Measurements from ENCODE around the gene SLC5A10.

GRCh38 chr17:19001907-19002590, 50.1 kb downstream of the SLC5A10 start:
- TF ChIP-seq, protein P1, sequence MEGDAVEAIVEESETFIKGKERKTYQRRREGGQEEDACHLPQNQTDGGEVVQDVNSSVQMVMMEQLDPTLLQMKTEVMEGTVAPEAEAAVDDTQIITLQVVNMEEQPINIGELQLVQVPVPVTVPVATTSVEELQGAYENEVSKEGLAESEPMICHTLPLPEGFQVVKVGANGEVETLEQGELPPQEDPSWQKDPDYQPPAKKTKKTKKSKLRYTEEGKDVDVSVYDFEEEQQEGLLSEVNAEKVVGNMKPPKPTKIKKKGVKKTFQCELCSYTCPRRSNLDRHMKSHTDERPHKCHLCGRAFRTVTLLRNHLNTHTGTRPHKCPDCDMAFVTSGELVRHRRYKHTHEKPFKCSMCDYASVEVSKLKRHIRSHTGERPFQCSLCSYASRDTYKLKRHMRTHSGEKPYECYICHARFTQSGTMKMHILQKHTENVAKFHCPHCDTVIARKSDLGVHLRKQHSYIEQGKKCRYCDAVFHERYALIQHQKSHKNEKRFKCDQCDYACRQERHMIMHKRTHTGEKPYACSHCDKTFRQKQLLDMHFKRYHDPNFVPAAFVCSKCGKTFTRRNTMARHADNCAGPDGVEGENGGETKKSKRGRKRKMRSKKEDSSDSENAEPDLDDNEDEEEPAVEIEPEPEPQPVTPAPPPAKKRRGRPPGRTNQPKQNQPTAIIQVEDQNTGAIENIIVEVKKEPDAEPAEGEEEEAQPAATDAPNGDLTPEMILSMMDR (IDR thresholded peaks at IDR 0.05), result no peak
- no peak for TF ChIP-seq POLR2A (IDR thresholded peaks at IDR 0.05)
- TF ChIP-seq POLR2AphosphoS5 (IDR thresholded peaks at IDR 0.05), result no peak
- no peak for TF ChIP-seq EP300 (IDR thresholded peaks at IDR 0.05)
